ENCODE data around the gene CLSTN1.

CLSTN1 gene

GRCh38 chr1:9869831-9870251, 46.1 kb upstream of the CLSTN1 start:
- no peak for TF ChIP-seq CTCF (IDR thresholded peaks at IDR 0.05; ENCODE audit: control insufficient read depth, extremely low read depth, insufficient read depth)
- no peak for DNase-seq (ENCODE audit: low read depth)
- H3K4me3 ChIP-seq (ENCODE audit: low read depth, low read length), result no peak overlapping the region

- no peak for TF ChIP-seq CTCF (IDR thresholded peaks at IDR 0.05; ENCODE audit: control insufficient read depth, extremely low read depth, insufficient read depth)
- H3K4me3 ChIP-seq (ENCODE audit: low read depth, low read length), result no peak overlapping the region
- no peak for DNase-seq (ENCODE audit: low read depth)
Observed at GRCh38 chr1:9868244-9868590, 44.5 kb upstream of the CLSTN1 start.

DNA sequence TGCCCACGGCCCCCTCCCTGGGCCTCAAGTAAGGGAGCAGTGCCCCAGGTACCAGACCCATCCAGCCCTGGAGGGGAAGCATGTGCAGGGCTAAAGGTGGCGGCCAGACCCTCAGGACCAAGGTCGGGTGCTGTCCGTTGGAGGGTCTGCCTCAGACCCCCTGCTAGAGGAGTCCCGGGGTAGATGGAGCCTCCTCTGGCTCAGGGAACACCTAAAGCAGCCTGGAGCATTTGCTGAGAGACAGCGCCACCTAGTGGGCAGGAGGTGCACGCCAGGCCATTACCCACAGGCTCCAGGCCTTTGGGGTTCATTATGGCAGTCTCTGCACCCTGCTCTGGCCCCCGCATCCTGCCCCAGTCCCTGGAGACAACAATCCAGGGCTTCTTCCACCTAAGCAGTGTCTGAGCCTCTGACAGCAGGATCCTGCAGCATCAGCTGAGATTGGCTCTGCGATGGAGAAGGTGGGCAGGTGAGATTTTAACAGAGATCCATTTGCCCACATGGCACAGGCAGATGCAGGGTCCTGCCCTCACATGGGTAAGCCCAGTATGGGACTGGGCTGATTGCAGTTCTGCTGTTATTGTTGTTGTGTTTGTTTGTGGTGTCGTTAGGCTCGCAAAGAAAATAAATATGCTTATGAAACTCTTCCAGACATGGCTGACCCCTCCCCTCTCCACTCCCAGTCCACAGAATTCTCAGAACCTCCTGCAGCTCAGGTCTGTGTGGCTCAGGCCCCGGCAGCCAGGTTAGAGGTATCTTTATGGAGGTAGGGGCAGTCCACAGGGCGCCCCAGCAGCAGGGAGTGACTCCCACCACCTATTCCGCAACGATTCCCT, 43.9 kb upstream of the CLSTN1 start:
- DNase-seq (ENCODE audit: low read depth), result no peak
- H3K4me3 ChIP-seq (ENCODE audit: low read depth, low read length), result no peak overlapping the region
- TF ChIP-seq CTCF (IDR thresholded peaks at IDR 0.05; ENCODE audit: control insufficient read depth, extremely low read depth, insufficient read depth), result peak; percentile 97

DNA sequence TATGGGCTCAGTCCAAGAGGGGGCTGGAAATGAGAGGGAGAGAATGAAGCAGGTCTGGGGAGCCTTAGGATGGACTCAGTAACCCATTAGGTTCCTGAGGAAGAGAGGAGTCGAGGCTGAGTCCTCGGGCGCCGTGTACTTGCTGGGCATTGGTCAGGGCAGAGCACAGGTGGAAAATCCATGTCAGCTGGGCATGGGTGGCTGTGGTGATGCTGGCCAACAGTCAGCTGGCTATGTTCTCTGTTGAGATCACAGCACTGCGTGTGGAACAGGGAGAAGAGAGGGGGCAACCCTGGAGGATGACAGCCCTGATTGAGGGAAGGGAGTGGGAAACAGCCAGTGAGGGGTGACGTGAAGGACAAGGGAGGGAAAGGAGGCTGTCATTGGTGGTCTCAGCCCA, 43.1 kb upstream of the CLSTN1 start:
- no peak overlapping the region for H3K4me3 ChIP-seq (ENCODE audit: low read depth, low read length)
- no peak for TF ChIP-seq CTCF (IDR thresholded peaks at IDR 0.05; ENCODE audit: control insufficient read depth, extremely low read depth, insufficient read depth)
- DNase-seq (ENCODE audit: low read depth), result no peak

DNA sequence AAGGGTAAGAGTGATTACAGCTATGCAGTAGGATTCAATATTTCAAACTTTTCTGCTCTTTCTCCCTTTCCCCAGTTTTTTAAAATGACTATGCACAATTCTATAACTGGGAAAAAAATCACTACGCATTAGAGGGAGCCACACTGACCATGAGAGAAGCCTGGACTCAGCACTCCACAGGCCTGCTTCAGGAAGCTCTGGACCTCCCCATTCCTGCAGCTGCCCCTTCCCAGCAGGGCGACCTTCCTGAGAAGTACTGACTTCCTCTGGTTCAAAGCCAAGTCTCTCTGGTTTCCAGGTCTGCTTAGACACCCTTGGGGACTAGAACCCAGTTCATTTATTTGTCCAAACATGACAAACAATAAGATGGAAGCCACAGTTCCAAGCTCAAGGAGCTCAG, 42.0 kb upstream of the CLSTN1 start:
- no peak for DNase-seq (ENCODE audit: low read depth)
- H3K4me3 ChIP-seq (ENCODE audit: low read depth, low read length), result no peak overlapping the region
- TF ChIP-seq CTCF (IDR thresholded peaks at IDR 0.05; ENCODE audit: control insufficient read depth, extremely low read depth, insufficient read depth), result no peak

DNA sequence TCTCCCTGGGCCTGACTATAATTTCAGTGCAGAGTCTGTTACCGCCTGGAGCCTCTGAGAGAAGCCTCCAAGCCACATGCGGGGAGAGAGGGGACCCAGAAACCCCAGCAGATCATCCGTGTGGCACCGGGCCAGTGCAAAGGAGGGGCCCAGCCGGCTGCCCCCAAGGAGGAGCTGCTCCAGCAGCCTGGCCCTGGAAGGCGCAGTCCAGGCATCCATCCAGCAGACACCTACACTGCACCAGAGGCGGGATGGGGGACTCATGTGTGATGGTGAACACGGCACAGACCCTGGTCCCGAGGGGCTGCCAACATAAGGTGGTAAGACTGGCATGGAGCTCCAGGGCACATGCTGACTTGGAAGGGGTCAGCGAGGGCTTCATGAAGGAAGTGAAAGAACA, 39.6 kb upstream of the CLSTN1 start:
- no peak for TF ChIP-seq CTCF (IDR thresholded peaks at IDR 0.05; ENCODE audit: control insufficient read depth, extremely low read depth, insufficient read depth)
- DNase-seq (ENCODE audit: low read depth), result no peak
- no peak overlapping the region for H3K4me3 ChIP-seq (ENCODE audit: low read depth, low read length)

DNA sequence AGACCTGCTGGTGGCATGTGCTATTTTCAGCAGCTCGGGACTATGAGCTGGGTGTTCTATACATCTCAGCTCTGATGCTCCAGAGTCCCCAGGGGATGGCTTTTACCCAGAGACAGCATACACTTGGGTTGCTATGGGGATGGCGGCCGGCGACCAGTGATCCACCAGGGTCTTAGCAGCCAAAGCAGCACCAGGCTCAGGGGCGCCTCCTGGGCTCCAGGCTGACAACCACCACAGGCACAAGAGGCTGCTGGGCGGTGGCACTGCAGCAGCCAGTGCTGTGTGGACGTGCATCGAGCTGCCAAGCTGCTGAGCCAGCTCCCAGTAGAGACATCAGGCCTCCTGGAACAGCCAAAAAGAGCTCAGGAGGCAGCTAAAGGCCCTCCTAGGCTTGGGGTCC, 37.6 kb upstream of the CLSTN1 start:
- H3K4me3 ChIP-seq (ENCODE audit: low read depth, low read length), result no peak overlapping the region
- TF ChIP-seq CTCF (IDR thresholded peaks at IDR 0.05; ENCODE audit: control insufficient read depth, extremely low read depth, insufficient read depth), result no peak
- DNase-seq (ENCODE audit: low read depth), result no peak

Measured in LNCaP clone FGC (cell line).